22Rv1 (cell line): Measurements from ENCODE around the gene C17orf75.
"Not testable (repeated sequence)": the region's sequence is repeated elsewhere in the genome, so short reads cannot be mapped to it uniquely, and the experiment has no call there.

Experiments used
- H3K27ac ChIP-seq: fragments of 450-650 bp; 2 replicates; pipeline ENCODE4 v1.5.1; 2017
- CTCF ChIP-seq: fragments of 450-650 bp; IDR thresholded peaks from 2 replicates; pipeline ENCODE4 v1.5.1; 2017; ENCODE audit warnings: mild to moderate bottlenecking
- ZFX ChIP-seq: fragments of 450-650 bp; IDR thresholded peaks from 2 replicates; pipeline ENCODE4 v1.6.1; 2017; ENCODE audit warnings: antibody characterized with exemption, borderline replicate concordance

C17orf75 gene, protein sequence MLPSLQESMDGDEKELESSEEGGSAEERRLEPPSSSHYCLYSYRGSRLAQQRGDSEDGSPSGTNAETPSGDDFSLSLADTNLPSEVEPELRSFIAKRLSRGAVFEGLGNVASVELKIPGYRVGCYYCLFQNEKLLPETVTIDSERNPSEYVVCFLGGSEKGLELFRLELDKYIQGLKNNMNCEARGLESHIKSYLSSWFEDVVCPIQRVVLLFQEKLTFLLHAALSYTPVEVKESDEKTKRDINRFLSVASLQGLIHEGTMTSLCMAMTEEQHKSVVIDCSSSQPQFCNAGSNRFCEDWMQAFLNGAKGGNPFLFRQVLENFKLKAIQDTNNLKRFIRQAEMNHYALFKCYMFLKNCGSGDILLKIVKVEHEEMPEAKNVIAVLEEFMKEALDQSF

GRCh38 chr17:32341857-32342602 is at the start of gene C17orf75:
TSS of gene C17orf75 (minus strand) at chr17:32342173. CDS start at chr17:32342139, 34 bp downstream.
- peak within 1 kb of the TSS; percentile 86 for H3K27ac ChIP-seq
- TF ChIP-seq CTCF (no peak), ZFX (peak; percentile 83; the same call in 1 of the 2 replicates)

DNA sequence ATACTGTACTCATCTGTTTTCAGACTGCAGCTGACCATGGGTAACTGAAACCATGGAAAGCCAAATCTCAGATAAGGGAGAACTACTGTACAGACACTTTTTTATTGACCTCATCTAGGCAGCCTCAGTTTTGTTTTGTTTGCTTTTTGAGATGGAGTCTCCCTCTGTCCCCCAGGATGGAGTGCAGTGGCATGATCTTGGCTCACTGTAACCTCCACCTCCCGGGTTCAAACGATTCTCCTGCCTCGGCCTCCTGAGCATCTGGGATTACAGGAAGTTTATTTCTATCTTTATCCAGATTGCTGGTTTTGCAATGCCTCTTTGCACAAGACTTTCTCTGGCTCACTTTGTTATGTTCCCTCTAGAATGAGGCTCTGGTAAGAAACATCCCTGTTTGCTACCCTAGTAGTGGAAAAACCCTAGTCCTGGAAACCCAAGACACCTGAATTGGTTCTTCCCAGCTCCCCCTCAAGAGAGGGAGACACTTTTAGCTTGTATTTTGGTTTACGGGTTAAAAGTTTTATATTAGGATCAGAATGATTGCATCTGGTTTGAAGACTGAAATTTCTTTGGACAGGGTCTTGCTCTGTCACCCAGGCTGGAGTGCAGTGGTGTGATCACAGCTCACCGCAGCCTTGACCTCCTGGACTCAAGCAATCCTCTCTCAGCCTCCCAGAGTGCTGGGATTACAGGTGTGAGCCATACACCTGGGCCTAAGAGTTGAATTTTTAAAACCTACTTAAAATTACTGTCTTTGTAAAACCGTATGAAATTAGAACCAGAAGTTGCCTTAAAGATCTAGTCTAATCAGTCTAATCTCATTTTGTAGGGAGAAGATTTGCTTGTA is 46.9 kb upstream of the C17orf75 start:
- no peak for TF ChIP-seq ZFX
- TF ChIP-seq CTCF: no peak
- H3K27ac ChIP-seq: no peak overlapping the region

GRCh38 chr17:32388128-32388527 is 46.2 kb upstream of the C17orf75 start:
- not testable (repeated sequence) for H3K27ac ChIP-seq

- TF ChIP-seq CTCF (no peak), ZFX (no peak)
- no peak overlapping the region for H3K27ac ChIP-seq
Measured at GRCh38 chr17:32386844-32387243, 44.9 kb upstream of the C17orf75 start.

GRCh38 chr17:32385971-32386370 is 44.0 kb upstream of the C17orf75 start:
- TF ChIP-seq ZFX (no peak), CTCF (no peak)

DNA sequence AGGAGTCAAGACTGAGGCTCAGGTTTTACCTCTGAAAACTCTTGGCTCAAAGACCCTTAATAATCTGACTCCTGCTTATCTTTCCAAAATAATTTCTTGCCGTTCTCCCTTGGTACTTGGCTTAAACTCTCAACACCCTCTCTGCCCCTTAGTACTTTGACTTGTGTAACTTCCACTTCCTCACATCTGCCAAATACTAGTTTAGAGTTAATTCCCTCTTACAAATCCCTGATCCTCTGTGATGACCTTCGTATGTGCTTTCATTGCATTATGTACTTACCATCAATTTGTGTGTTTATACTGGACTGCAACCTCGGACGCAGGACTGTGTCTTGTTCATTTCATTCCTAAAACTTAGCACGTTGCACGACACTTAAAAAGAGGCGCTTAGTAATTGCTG is 43.1 kb upstream of the C17orf75 start:
- peak overlapping the region; percentile 19; the same call in 1 of the 2 replicates for H3K27ac ChIP-seq
- no peak for TF ChIP-seq CTCF
- no peak for TF ChIP-seq ZFX

More at GRCh38 chr17:32385971-32386370, 44.0 kb upstream of the C17orf75 start:
- no peak overlapping the region for H3K27ac ChIP-seq

DNA sequence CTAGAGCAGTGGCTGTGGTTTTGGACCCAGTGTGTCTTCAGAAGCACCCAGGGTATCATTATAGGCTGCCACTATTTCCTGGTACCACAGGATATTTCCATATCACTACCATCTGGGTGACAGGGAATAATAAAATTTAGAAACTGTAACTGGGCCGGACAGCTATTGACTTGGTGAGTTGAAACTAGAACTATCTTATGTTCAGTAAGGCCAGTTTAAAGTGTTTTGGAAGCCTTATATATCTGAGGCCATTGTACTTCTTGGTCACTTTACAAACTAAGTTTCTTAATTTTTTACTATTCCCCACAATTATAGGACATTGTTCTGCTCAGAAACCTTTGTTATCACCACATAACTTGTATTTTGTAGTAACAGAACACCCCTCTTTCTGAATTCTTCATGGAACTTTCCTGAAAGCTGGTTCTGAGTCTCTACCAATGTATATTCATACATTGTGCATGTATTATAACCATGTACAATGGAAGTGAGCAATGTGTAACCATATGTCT is 42.0 kb upstream of the C17orf75 start:
- TF ChIP-seq ZFX (no peak), CTCF (no peak)
- peak overlapping the region; percentile 19 for H3K27ac ChIP-seq
